Glutamatergic neuron (in vitro differentiated cells): Measurements from ENCODE around the gene IL26. TPM values are rescaled to one million over a fixed set of nuclear protein-coding genes. Genes with fewer than 3 reads are reported as not detected.

ENCODE experiments used
- DNase-seq: peaks from one replicate; pipeline ENCODE4 v3.0.0; 2022
- H3K27ac Mint-ChIP-seq: one replicate; pipeline ENCODE4 v1.8.0; 2020; ENCODE audit warnings: mild to moderate bottlenecking, mixed read lengths, inconsistent platforms; ENCODE audit not compliant: unreplicated experiment
- H3K27me3 Mint-ChIP-seq: one replicate; pipeline ENCODE4 v1.8.0; 2020; ENCODE audit warnings: mild to moderate bottlenecking, moderate library complexity, mixed read lengths, inconsistent platforms; ENCODE audit not compliant: unreplicated experiment
- H3K36me3 Mint-ChIP-seq: one replicate; pipeline ENCODE4 v1.8.0; 2020; ENCODE audit warnings: mild to moderate bottlenecking, mixed read lengths, inconsistent platforms; ENCODE audit not compliant: unreplicated experiment
- H3K4me1 Mint-ChIP-seq: one replicate; pipeline ENCODE4 v1.8.0; 2020; ENCODE audit warnings: mild to moderate bottlenecking, low read depth, mixed read lengths, inconsistent platforms; ENCODE audit not compliant: unreplicated experiment
- H3K4me3 Mint-ChIP-seq: one replicate; pipeline ENCODE4 v1.8.0; 2020; ENCODE audit warnings: mild to moderate bottlenecking, mixed read lengths, inconsistent platforms; ENCODE audit not compliant: unreplicated experiment
- H3K9me3 Mint-ChIP-seq: one replicate; pipeline ENCODE4 v1.8.0; 2020; ENCODE audit warnings: mild to moderate bottlenecking, moderate library complexity, mixed read lengths, inconsistent platforms; ENCODE audit not compliant: unreplicated experiment
- total RNA-seq: library from RNA; stranded (reverse); fragmentation: NEBNext Ultra II Directional; extraction: Animal tissue kit (Norgen Biotek cat#: 25700); gene quantifications from one replicate; pipeline ENCODE4 v1.2.1, GENCODE V29; 2021; ENCODE audit not compliant: unreplicated experiment
- TF ChIP-seq, protein P1 (sequence below): fragments of 200-600 bp; sonication (generic); IDR thresholded peaks from one replicate; pipeline ENCODE4 v1.5.0; 2021; ENCODE audit not compliant: partially characterized antibody, unreplicated experiment

IL26 gene
- total RNA-seq, 1 donor from 2014 or later = not detected

DNA sequence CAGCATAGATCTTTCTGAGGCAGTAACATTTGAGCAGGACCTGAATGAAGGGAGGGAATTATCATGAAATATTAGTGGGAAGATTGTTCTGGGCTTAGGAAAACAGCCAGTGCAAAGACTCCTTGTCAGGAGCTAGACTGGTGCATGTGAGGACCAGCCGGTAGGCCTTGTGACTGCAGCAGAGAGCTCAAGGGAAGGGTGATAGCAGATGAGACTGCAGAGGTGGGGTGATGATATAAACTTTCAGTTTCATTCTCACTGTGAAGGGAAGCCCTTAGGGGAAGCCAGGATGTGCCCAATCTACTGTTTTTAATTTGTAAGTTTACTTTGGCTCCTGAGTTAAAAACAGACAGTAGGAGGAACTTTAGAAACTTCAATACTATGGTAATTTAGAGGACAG is 15.4 kb upstream of the IL26 start:
- H3K27me3 Mint-ChIP-seq = no peaks in the 10 kb centered on the region
- H3K4me3 Mint-ChIP-seq = no peak overlapping the region
- H3K27ac Mint-ChIP-seq = no peak overlapping the region
- peaks cover 4% of the 10 kb centered on the region for H3K4me1 Mint-ChIP-seq
- H3K36me3 Mint-ChIP-seq = no peaks in the 10 kb centered on the region
- no peak for DNase-seq
- TF ChIP-seq, protein P1, sequence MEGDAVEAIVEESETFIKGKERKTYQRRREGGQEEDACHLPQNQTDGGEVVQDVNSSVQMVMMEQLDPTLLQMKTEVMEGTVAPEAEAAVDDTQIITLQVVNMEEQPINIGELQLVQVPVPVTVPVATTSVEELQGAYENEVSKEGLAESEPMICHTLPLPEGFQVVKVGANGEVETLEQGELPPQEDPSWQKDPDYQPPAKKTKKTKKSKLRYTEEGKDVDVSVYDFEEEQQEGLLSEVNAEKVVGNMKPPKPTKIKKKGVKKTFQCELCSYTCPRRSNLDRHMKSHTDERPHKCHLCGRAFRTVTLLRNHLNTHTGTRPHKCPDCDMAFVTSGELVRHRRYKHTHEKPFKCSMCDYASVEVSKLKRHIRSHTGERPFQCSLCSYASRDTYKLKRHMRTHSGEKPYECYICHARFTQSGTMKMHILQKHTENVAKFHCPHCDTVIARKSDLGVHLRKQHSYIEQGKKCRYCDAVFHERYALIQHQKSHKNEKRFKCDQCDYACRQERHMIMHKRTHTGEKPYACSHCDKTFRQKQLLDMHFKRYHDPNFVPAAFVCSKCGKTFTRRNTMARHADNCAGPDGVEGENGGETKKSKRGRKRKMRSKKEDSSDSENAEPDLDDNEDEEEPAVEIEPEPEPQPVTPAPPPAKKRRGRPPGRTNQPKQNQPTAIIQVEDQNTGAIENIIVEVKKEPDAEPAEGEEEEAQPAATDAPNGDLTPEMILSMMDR = no peak
- H3K9me3 Mint-ChIP-seq = no peaks in the 10 kb centered on the region

DNA sequence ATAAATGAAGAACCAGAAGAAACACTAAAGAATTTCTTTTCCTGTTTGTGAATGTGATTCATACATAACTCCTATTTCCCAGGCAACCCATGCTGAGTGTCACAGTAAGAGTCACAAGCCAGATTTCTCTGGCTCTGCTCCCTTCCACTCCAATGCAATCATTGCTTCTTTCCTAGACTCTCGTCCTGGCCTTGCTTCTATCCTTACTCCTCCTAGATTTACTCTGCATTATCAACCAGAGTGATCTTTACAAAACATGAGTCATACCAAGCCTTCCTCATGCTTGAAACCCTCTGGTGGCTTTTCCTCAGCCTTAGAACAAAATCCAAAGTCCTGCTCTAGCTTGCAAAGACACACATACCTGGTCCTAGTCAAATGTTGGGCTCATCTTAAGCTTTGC is 14.5 kb upstream of the IL26 start:
- TF ChIP-seq, protein P1 = no peak
- no peak overlapping the region for H3K27ac Mint-ChIP-seq
- H3K4me3 Mint-ChIP-seq = no peak overlapping the region
- no peaks in the 10 kb centered on the region for H3K9me3 Mint-ChIP-seq
- H3K36me3 Mint-ChIP-seq = no peaks in the 10 kb centered on the region
- DNase-seq = no peak
- no peaks in the 10 kb centered on the region for H3K27me3 Mint-ChIP-seq
- H3K4me1 Mint-ChIP-seq = peaks cover 4% of the 10 kb centered on the region

DNA sequence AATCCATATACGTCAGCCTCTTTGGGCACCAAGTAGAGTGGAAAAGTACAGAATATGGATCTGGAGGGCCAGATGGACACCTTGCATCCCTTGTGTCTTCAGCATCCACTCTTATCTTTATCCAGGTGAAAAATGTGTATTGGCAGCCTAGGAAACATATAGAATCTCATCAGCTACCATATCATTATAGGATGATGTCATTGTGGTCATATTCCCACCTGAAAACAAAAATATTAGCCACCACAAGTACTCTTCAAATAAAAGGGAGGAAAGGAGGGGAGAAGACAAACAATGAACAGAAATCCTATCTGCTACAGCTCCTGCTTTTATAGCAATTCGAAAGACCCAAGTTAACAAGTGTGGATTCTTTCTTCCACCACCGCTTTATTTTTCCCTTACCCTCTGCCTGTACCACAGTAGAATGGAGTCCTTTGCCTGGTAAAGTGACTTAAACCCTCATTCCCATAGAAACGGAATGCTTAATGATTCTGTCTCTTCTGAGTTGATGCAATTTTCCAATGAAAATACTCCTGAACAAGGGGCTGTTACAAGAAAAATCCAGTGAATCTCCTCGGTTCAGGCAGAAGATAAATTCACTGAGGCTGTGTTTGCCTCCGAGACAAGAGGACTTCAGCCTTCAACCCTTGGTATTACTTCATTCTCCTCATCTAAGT is 13.8 kb upstream of the IL26 start:
- DNase-seq = no peak
- Mint-ChIP-seq H3K36me3 (no peaks in the 10 kb centered on the region), H3K27me3 (no peaks in the 10 kb centered on the region), H3K9me3 (no peaks in the 10 kb centered on the region), H3K27ac (no peak overlapping the region), H3K4me3 (no peak overlapping the region), H3K4me1 (peaks cover 4% of the 10 kb centered on the region)
- TF ChIP-seq, protein P1 = no peak

DNA sequence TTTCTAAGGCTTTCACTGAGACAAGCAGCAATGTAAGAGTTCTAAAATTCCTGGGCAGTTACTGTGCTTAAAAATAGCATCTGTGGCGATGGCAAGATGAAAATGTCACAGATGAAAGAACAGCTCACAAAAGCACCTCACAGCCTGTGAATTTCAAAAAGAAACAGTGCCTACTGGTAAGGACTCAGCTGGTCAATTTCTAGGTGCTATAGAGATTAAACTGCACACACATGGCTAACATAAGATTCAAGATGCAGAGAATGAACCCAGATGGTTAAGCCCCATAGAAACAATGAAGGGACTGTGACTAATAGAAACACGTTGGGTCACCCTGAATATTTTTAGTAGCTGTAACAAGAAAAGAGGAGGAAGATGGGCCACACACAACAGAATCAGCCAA is 12.0 kb upstream of the IL26 start:
- Mint-ChIP-seq H3K27ac (peak overlapping the region; percentile 16), H3K4me1 (peaks cover 4% of the 10 kb centered on the region), H3K4me3 (no peak overlapping the region), H3K27me3 (no peaks in the 10 kb centered on the region), H3K9me3 (no peaks in the 10 kb centered on the region), H3K36me3 (no peaks in the 10 kb centered on the region)
- DNase-seq = no peak
- TF ChIP-seq, protein P1 = no peak

DNA sequence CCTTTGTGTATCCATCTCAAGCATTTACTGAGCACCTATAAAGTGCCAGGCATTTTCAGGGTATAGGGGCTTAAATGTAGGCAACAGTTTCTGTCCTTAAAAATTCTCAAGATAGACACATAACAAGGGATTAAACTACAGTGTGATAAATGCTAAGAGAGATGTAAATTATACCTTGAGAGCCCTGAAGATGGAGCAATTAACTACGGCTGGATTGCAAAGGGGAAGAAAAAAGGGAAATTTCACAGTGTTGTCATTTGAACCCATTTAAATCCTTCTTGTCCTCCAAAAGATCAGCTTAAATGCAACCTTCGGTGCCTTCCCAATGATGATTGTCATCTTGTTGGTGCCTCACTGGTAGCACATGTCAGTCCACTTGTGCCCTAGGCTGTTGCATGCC is 11.5 kb upstream of the IL26 start:
- TF ChIP-seq, protein P1 = no peak
- H3K27me3 Mint-ChIP-seq = no peaks in the 10 kb centered on the region
- H3K27ac Mint-ChIP-seq = peak overlapping the region; percentile 16
- no peaks in the 10 kb centered on the region for H3K9me3 Mint-ChIP-seq
- no peak for DNase-seq
- H3K36me3 Mint-ChIP-seq = no peaks in the 10 kb centered on the region
- H3K4me3 Mint-ChIP-seq = no peak overlapping the region
- peaks cover 4% of the 10 kb centered on the region for H3K4me1 Mint-ChIP-seq
